HT1080 (cell line): ENCODE data around the gene AGBL4. TPM values are rescaled to one million over a fixed set of nuclear protein-coding genes. Genes with fewer than 3 reads are reported as not detected.

ENCODE experiments used
- DNase-seq: peaks from one replicate; pipeline ENCODE4 v3.0.0-alpha.2; 2015; ENCODE audit warnings: low read depth
- total RNA-seq: library from RNA; depleted of rRNA; stranded (reverse); fragments of >200 nt; shearing (Covaris generic); gene quantifications from 2 replicates; pipeline ENCODE4 v1.2.3, GENCODE V29; 2014

Gene AGBL4
- total RNA-seq, 1 experiment from 2014 or later, result not detected

- no peak for DNase-seq
Measured at GRCh38 chr1:48775831-48776392, 1247.8 kb downstream of the AGBL4 start.

GRCh38 chr1:48773133-48773532 is 1250.6 kb downstream of the AGBL4 start:
- DNase-seq, result no peak

- DNase-seq, result no peak
Measured at GRCh38 chr1:48772211-48772610, 1251.5 kb downstream of the AGBL4 start.

- no peak for DNase-seq
Measured at GRCh38 chr1:48771561-48771960, 1252.2 kb downstream of the AGBL4 start.

GRCh38 chr1:48767975-48768510 is 1255.7 kb downstream of the AGBL4 start:
- no peak for DNase-seq

GRCh38 chr1:48765335-48765734 is 1258.4 kb downstream of the AGBL4 start:
- no peak for DNase-seq

GRCh38 chr1:48761986-48762385 is 1261.8 kb downstream of the AGBL4 start:
- DNase-seq, result no peak

- peak; percentile 35 for DNase-seq
Measured at GRCh38 chr1:48761411-48761810, 1262.3 kb downstream of the AGBL4 start.

GRCh38 chr1:48760857-48761256 is 1262.9 kb downstream of the AGBL4 start:
- no peak for DNase-seq

GRCh38 chr1:48758976-48759375 is 1264.8 kb downstream of the AGBL4 start:
- no peak for DNase-seq

- no peak for DNase-seq
Measured at GRCh38 chr1:48757363-48757762, 1266.4 kb downstream of the AGBL4 start.

- no peak for DNase-seq
Measured at GRCh38 chr1:48756683-48757316, 1267.0 kb downstream of the AGBL4 start.

- DNase-seq, result no peak
Measured at GRCh38 chr1:48753293-48753692, 1270.5 kb downstream of the AGBL4 start.

GRCh38 chr1:48750109-48750508 is 1273.6 kb downstream of the AGBL4 start:
- DNase-seq, result no peak

GRCh38 chr1:48749068-48749467 is 1274.7 kb downstream of the AGBL4 start:
- DNase-seq, result no peak

GRCh38 chr1:48746906-48747305 is 1276.8 kb downstream of the AGBL4 start:
- no peak for DNase-seq

GRCh38 chr1:48744032-48744431 is 1279.7 kb downstream of the AGBL4 start:
- no peak for DNase-seq

- DNase-seq, result no peak
Measured at GRCh38 chr1:48743480-48743879, 1280.3 kb downstream of the AGBL4 start.

GRCh38 chr1:48741380-48741779 is 1282.4 kb downstream of the AGBL4 start:
- no peak for DNase-seq

GRCh38 chr1:48740621-48741020 is 1283.1 kb downstream of the AGBL4 start:
- no peak for DNase-seq

- DNase-seq, result no peak
Measured at GRCh38 chr1:48739091-48739490, 1284.7 kb downstream of the AGBL4 start.

GRCh38 chr1:48738356-48738755 is 1285.4 kb downstream of the AGBL4 start:
- DNase-seq, result no peak

- no peak for DNase-seq
Measured at GRCh38 chr1:48735796-48736195, 1288.0 kb downstream of the AGBL4 start.
